Fibroblast of the aortic adventitia (primary cell): ENCODE measurements around the gene PRKCD. TPM values are rescaled to one million over a fixed set of nuclear protein-coding genes. Genes with fewer than 3 reads are reported as not detected.

Experiments used
- DNase-seq: peaks from one replicate; pipeline ENCODE4 v3.0.0-alpha.2; 2010; ENCODE audit warnings: low read depth
- H3K4me3 ChIP-seq: 2 replicates; pipeline ENCODE4 v1.5.1; 2011; ENCODE audit warnings: low read depth, mild to moderate bottlenecking, control low read depth, low read length, moderate library complexity
- total RNA-seq: library from RNA; depleted of rRNA; stranded (reverse); fragments of >200 nt; gene quantifications from 2 replicates; pipeline ENCODE4 v1.2.3, GENCODE V29; 2012; ENCODE audit warnings: low replicate concordance
- TF ChIP-seq, protein P1 (sequence below): IDR thresholded peaks from 2 replicates; pipeline ENCODE4 v1.5.1; 2011; ENCODE audit warnings: mild to moderate bottlenecking, low read length, control low read depth, inconsistent platforms; ENCODE audit not compliant: insufficient read depth

Gene PRKCD
- total RNA-seq, 1 donor, result 2.9 TPM

- TF ChIP-seq, protein P1, sequence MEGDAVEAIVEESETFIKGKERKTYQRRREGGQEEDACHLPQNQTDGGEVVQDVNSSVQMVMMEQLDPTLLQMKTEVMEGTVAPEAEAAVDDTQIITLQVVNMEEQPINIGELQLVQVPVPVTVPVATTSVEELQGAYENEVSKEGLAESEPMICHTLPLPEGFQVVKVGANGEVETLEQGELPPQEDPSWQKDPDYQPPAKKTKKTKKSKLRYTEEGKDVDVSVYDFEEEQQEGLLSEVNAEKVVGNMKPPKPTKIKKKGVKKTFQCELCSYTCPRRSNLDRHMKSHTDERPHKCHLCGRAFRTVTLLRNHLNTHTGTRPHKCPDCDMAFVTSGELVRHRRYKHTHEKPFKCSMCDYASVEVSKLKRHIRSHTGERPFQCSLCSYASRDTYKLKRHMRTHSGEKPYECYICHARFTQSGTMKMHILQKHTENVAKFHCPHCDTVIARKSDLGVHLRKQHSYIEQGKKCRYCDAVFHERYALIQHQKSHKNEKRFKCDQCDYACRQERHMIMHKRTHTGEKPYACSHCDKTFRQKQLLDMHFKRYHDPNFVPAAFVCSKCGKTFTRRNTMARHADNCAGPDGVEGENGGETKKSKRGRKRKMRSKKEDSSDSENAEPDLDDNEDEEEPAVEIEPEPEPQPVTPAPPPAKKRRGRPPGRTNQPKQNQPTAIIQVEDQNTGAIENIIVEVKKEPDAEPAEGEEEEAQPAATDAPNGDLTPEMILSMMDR, result no peak
- no peak for DNase-seq
- H3K4me3 ChIP-seq, result no peak overlapping the region
Observed at GRCh38 chr3:53217175-53217574, 56.2 kb downstream of the PRKCD start.

DNA sequence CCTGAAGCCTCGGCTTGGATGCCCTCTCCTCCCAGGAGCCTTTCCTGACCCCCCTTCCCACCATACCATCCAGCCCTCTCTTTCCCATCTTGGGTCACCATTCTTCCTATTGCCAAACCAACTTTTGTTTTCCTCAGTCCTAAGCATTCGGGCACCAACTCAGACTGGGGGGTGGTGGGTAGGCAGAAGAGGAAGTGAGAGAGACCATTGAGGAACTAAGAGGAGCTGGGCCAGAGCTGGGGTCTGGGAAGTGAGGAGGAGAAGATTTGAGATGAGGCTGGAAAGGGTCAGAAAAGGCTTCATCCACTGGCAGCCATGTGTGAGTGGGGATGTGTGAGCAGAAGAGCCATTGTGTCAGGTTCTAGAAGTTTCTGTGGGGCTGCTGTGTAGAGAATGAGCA is 57.1 kb downstream of the PRKCD start:
- no peak for DNase-seq
- TF ChIP-seq, protein P1, result no peak
- H3K4me3 ChIP-seq, result no peak overlapping the region

DNA sequence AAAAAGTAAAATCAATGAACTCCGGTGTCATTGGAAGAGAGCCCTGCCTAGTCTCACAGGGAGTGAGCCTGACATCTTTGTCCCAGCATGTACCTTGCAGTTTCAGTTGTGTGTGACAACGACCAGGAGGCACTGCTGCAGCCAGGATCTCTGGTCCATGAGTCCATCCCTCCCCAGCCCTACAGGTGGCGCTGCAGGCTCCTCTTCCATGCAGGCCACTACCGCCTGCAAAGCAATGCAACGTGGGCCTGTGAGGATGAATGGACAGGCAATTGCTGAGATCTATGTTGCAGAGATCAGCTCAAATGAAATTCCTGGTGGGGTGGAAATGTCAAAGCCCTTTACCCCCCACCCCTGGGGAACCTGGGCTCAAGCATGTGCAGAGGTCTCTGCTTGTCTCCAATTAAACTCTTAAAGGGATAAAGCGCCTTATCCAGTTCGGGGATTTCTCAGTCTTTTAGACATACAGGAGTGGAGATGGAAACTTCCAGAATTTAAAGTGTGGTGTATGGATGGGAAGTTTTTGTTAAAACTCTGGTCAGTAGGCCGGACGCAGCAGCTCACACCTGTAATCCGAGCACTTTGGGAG is 59.0 kb downstream of the PRKCD start:
- H3K4me3 ChIP-seq, result no peak overlapping the region

DNA sequence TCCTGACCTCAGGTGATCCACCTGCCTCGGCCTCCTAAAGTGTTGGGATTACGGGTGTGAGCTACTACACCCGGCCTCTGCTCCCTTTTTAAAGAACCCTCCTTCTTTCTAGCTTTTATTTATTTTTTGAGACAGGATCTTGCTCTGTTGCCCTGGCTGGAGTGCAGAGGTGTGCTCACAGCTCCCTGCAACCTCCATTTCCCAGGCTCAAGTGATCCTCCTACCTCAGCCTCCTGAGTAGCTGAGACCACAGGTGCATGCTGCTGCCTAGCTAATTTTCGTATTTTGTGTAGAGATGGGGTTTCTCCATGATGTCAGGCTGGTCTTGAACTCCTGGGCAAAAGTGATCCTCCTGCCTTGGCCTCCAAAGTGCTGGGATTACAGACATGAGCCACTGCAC is 60.3 kb downstream of the PRKCD start:
- no peak for DNase-seq
- TF ChIP-seq, protein P1, result no peak
- H3K4me3 ChIP-seq, result no peak overlapping the region

More for the DNA sequence above, 59.0 kb downstream of the PRKCD start:
- TF ChIP-seq, protein P1, result peak; percentile 95
- DNase-seq, result peak; percentile 78

GRCh38 chr3:53221827-53222182 is 60.8 kb downstream of the PRKCD start:
- no peak overlapping the region for H3K4me3 ChIP-seq
- TF ChIP-seq, protein P1, result no peak
- no peak for DNase-seq

GRCh38 chr3:53222183-53222901 is 61.3 kb downstream of the PRKCD start:
- DNase-seq, result no peak
- no peak overlapping the region for H3K4me3 ChIP-seq
- TF ChIP-seq, protein P1, result no peak
